HG02885 (cell line): ENCODE measurements around the gene ETV3.

Experiments used
- ATAC-seq: cut with Tn5 transposase; IDR thresholded peaks from one replicate; pipeline ENCODE4 v1.9.1; 2021; ENCODE audit warnings: mild to moderate bottlenecking; ENCODE audit not compliant: unreplicated experiment, poor library complexity

Gene ETV3

DNA sequence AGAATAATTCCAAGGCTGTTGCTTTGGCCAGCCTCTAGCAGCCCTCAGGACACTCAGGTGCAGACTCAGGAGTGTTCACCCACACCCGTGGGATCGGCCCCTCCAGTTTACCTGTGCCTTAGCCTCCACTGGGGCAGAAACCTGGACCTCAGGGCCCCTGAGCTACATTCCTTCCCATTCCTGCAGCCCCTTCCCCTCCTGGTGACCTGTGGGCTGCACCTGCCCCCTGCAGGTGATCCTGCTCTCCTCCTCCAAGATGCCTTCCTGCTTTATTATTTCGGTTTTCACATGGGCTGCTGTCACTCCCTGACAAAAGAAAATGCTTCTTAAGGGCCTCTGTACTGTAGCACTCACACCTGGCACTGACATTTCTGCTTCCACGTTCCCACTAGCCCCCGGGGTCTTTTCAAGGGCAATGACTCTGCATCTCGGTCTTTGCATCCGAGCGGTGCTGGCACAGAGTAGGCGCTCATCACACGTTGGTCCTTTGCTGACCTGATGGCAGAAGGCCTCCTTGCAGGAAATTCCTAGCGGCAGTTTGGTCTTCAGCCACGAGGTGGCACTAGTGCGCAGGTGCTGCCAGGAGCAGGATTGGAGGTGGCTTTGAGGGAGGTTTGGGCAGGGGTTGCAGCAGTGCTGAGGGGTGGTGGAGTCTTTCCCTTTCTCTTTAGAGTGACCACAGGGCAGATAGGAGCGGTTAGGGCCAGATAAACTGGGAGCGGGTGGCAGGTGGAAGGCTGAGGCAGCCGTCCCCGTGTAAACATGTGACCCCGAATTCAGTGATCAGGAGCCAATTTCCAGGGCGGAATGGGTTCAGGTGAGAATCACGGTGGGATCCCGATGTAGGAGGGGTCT is 25.3 kb upstream of the ETV3 start:
- ATAC-seq: no peak

DNA sequence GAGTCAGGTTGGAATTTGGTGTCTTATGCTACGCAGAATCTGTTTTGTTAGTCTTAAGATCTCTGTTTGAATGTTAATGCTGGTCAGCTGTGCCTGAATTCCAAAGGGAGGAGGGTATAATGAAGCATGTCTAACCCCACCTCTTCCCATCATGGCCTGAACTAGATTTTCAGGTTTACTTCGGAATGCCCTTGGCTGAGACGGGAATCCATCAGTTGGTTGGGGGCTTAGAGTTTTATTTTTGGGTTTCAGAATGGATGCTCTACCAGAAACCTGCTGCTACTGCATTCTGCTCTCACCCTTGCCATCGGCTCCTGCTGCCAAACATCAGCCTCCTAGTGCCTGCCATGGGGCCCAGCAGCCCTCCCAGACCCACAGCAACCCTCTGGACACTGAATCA is 24.1 kb upstream of the ETV3 start:
- ATAC-seq: no peak

DNA sequence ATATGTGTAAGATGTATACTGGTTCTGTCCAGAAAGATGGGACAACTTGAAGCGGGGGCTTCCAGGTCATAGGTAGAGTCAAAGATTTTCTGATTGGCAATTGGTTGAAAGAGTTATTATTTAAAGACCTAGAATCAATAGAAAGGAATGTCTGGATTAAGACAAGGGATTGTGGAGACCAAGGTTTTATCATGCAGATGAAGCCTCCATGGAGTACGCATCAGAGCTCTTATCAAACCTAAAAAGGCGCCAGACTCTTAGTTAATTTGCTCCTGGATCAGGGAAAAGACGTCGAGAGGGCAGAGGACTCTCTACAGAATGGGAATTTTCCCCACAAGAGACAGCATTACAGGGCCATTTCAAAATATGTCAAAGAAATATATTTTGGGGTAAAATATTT is 23.7 kb upstream of the ETV3 start:
- ATAC-seq: no peak

DNA sequence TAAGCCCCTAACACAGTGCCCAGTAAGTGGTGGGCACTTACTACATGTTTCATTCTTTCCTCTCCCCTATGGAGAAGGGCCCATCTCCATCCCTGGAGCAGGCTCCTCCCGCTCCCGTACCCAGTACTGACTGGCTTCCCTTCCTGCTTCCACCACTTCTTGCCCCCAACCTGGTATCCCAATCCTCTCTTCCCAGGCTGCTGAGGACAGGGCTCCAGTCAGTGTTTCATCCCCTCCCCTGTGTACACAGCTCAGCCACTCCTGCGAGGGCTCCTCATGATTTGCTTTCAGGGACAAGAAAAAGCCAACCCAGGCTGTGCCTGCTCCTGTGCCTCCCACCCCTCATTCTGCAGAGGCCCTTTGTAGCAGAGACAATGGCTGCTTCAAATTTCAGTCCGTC is 20.8 kb upstream of the ETV3 start:
- no peak for ATAC-seq

DNA sequence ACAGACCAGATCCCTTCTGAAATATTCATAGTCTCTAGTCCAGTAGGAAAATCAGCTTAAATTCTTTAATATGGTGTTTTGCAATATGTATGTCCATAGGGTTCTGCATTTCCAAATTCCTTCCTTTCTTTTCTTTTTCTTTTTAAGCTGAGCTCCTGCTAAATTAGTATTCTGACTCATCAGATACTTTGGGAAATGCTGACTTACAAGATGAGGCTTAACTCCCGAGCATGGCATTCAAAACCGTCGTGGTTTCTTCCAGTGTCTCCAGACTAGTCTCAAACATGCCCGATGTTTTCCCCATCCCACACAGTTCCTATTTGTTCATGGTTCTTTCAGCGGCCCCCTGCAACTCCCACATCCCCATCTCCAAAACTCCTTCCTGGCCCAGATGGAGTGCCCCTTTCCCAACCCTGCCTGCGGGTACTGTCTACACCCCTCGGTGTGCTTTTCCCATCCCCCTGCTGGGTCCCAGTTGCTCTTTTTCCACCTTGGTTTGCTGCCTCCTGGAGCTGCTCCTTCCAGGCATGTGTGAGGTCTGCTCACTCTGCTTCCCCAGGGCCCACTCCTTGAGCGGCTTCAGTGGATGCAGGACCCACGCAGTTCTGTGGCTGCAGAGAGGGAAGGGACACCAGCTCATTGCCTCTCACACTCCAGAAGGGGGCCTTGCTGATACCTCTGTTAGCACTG is 19.5 kb upstream of the ETV3 start:
- no peak for ATAC-seq

DNA sequence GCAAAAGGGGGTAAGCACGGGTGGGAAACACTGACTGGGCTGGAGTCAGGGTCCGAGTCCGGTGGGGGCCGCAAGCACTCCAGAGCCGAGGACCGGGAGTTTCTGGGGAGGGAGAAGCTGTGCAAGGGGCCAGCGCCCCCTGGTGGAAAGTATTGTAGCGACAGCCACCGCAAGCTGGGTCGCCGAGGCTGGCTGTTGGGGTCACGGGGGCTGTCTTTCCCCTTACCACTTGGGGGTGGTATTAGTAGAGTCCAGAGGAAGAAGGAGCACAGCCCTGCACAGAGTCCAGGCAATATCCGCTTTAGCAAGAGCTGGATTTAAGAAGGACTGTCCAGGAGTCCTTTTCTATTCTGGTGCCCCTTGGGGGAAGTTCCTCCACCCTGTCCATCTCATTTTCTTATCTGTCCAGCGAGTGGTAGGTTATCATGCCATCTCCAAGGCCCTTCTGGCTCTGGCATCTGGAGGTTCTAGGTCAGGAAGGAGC is 17.9 kb upstream of the ETV3 start:
- ATAC-seq: no peak

DNA sequence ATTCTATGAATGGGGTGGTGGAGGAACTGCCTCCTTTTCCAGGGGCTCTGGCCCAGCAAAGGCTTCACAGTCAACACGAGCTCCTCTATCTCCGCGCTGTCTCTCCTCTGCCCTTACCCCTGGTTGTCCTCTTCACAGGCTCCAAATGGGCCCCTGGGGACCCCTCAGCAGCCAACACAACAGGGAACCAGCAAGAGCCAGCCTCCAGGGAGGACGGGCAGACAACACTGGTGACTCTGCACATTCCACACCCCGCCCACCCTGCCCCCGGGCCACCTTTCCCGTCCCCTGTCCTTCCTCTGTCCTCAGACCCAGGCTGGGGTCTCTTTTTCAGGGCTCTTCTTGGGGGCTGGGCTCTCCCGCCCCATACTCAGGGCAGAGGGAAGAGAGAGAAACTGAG is 17.5 kb upstream of the ETV3 start:
- no peak for ATAC-seq

DNA sequence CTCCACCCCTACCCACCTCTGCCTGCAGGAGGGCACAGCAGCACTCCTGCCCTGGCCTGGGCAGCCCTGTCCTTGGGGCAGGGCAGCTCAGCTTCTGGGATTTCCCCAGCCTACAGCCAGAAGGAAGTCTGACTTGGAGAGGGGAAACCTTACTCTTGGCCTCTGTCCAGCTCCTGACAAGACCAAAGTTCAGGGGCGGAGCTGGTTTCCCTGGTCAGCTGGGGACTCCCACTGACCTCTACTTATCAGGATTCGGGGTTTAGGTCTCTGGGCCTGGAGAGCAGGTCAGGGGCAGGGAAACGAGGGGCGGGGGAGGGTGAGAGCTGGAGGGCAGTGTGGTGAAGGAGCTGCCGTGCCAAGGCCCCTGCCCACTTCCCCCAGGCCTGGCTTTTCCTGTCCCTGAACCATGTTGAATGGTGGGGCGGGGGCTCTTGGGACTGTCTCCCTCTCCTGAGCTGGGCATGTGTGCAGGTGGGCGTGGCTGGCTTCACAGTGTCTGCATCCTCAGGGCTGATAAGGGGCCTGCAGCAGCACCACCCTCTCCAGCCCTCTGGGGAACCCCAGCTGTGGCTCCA is 16.8 kb upstream of the ETV3 start:
- no peak for ATAC-seq

DNA sequence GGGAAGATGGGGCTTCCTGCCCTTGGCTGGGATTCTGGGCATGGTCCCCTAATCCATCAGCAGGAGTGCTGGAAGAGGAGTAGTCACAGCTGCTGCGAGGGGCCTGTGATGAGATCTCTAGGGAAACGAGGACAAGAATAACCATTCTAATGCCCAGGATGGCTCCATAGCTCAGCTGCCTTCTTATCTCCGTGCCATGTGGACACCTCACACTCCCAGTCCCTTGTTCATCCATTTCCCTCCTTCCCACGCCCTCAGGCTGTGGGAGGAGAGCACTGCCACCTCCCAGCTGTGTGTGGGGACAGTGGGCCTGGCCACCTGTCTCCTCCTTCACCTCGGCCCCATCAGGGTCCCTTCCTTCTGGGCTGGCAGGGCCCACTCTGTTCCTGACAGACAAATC is 16.1 kb upstream of the ETV3 start:
- no peak for ATAC-seq

DNA sequence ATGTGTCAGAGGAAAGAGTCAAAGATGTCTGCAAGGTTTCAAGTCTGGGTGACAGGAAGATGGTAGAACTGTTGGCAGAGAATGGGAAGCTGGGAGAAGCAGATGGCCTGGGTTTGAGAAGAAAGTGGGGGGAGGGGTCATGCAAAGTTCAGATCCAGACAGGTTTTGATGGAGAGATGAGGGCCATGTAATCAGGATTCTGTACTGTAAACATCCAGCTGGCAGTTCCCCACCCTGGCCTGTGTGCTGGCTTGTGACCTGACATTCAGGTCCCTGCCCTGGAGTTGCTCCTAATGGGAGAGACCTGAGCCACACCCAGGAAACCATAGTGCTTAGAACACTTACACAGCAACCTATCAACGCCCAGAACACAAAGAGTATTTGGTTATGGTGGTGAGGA is 15.6 kb upstream of the ETV3 start:
- no peak for ATAC-seq

DNA sequence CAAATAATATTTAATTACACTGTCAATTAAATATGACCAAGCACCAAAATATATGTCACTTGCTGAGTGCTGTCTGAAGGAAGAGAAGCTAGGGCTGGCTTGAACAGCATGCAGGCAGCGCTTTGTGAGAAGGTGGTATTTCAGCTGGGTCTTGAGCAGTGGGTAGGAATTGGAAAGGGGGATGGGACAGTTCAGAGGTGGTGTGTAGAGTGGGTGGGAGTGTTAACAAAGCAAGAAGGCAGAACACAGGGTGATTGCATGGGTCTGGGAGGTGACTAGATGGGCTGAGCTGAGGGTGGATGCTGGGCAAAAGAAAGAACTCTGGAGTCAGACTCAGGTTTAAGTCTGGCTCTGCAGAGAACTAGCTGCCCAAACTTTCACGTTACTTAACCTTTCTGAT is 14.3 kb upstream of the ETV3 start:
- no peak for ATAC-seq

DNA sequence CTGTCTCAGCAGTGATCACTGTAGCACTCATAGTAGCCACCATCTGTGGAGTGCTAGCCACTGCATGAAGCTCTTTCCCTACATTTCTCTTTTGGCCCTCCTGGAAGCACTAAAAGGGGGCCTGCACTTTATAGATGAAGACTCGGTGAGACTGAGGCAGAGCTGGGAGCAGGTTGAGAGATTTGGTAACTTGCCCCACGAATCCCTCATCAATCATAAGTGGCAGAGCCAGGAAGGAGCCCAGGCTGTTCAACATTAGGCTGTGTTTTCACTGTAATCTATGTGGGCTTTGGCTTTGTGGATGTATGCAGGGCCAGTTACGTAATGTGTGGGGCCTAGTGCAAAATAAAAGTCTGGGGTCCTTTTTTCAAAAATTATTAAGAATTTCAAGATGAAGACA is 13.3 kb upstream of the ETV3 start:
- no peak for ATAC-seq

DNA sequence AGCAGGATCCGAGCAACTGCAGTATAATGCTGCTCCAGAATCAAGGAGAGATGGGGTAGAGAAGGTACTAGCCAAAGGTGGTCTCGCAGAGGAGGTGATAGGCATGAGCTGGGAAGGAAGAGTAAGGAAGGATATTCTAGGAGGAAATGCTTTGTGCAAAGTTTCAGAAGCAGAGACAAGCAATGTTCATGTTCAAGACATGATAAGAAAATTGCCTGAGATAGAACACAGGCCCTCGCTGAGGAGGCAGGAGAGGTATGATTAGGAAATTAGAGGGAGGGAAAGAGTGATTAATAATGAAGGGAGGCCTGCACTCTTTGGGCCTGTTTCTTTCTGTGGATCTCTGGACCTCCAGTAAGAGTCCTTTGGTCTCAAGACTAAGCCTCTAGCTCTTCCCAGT is 12.9 kb upstream of the ETV3 start:
- ATAC-seq: no peak

DNA sequence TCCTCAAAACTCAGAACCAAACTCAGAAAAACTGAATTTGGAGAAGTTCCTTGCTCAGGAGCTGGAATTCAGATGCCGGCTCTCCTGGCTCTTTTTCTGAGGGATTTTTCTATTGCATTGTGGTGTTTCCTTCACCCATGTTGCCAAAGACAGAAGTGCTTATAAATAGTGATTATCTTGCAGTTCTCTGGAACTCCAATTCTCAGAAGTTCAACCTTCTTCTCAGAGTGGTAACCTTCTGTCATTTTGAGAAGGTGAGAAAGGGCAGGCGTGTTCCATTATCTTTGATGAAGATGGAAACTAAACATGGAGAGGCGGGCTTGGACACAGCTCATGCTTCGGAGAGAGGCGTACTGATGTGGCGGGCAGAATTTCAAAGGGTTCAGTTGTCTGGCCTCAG is 12.4 kb upstream of the ETV3 start:
- no peak for ATAC-seq

DNA sequence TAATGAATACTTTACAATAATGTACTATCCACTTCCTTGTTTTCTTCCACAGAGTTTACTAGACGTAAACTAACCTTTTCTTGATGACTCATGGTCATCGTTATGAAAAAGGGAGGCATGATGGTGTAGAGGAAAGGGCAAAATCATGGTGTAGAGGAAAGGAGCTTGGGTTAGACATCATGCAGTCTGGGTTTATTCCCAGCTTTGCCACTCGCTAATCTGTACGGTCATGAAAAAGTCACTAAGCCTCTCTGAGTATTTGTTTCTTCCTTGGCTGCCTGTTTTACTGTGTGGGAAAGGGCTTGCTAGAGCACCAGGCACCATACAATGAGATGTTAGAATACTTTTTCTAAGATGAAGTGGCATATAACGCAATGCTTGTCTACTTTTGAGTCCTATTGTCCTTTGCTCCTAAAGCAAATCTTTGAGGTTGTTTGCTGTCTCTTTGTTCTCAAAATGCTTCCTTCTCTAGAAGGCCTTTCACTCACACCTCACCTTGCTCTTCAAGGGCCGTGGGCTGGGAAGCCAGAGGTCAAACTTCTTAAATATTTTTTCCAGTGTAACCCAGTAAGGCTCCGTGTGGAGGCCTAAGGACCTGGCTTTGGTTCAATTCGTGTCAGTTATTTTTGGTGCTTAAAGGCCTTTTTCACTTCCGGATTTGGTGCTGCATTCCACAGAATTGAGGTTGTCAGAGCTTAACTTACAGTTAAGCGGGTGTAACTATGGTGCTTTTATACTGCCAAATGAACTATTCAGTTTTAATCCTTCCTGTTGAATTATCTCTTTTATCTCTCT is 9.9 kb upstream of the ETV3 start:
- no peak for ATAC-seq

DNA sequence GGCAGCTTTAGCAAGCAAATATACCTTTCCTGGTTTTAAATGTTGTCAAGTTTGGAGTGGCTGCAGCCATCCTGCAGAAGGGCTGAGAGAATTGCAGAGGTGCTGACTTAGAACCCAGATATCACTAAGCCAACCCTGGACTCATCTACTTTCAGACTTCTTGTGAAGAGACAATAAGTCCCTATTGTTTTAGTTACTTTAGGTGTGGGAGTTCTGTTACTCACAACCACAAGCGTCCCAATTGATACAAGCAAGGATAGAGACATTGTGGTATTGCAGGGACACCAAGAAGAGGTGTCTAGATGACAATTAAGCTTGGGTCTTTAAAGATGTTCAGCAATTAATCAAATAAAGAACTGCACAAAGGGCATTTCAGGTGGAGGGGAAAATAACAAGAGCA is 8.8 kb upstream of the ETV3 start:
- no peak for ATAC-seq

DNA sequence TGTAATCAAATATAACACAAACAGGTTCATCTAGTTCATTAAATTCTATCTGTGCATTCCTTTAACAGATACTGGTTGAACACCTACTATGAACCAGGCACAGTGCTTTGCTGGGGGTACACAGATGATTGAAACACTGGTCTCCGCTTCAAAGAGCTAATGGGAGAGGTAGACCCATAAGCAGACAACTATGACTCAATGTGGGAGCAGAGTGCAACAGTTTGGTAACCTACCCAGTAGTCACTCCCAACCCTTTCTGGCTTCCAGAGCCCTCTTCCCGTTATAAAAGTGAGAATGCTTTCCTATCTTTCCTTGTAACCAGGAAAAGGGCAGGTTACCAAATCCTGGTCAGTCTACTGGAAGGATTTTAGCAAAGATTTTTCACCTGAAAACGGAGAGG is 8.0 kb upstream of the ETV3 start:
- ATAC-seq: no peak

DNA sequence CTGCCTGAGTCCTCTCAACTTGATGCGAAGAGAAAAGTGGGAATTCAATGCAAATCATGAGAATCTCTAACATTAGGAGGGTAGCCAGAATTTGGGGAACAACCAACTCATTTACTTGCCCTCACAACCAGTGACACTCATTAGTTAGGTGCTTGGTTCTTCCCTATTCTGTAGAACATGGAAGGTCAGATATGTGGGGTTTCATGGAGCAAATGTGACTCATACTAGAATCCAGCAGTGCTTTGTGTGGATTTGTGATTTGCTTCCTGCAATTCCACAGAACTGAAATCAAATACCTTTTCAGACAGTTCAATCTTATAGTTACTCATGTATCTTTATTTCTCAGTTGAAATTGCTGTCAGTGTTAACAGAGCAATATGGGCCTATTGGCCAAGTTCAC is 6.9 kb upstream of the ETV3 start:
- no peak for ATAC-seq

DNA sequence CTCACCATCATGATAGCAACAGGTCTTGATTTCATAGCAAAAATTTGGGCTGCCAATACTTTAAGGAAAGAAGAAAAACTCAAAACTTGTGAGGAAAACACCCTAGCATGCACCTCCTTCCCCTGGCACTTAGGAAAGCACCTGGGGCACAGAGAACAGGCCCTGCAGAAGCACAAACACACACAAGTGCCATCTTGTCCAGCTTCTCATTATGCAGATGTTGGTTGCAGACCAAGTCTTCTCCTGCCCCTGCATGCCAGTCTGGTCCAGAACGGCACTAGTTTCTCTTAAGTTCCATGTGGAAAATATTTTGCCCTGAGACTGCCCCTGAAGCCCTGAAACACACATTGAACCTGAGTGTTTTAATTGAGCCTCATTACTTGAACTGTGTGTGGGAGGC is 6.3 kb upstream of the ETV3 start:
- ATAC-seq: no peak

DNA sequence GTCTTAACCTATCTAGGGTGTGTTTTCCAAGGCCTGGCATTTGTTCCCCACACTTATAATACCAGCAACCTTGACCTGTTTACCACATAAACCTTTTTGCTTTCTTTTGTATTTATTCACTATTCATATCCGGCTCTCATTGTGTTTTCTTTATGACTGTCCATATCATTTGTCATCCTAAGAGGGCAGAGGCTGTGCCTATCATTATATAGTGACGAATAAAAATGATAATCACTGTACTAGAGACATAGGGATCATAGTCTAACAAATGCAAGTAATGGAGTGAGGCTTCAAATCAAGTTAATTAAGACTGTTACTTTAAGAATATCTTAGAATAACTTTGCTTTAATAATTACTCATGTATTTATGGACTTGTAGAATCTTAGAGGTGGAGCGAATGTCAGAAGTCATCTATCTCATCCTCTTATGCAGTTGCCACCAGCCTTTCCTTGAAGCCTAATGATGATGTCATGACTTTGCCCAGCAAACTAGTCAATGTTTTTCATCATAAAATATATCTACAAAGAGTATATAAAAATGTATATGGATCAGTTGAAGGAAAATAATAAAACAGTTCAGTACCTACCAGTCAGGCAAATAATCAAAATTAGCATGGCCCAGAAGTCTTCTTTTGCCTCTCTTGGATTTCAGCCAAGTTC is 4.7 kb upstream of the ETV3 start:
- ATAC-seq: no peak
